CD4-positive, alpha-beta T cell (primary cell): ENCODE data around the gene MPRIP. TPM values are rescaled to one million over a fixed set of nuclear protein-coding genes. Genes with fewer than 3 reads are reported as not detected.

Experiments used
- ATAC-seq: fragments of 200-7000 bp; cut with Tn5 transposase; one replicate; pipeline ENCODE4 v1.10.0; 2022; ENCODE audit warnings: mild to moderate bottlenecking; ENCODE audit not compliant: poor library complexity
- CTCF ChIA-PET: fragments of 350-600 bp; sonication (Branson Sonifier 250); formaldehyde crosslinking; loops from one replicate; lab custom pipeline; 2021; ENCODE audit warnings: antibody characterized with exemption, inconsistent platforms; lab: Charles Lee
- POLR2A ChIA-PET: fragments of 350-600 bp; sonication (Branson Sonifier 250); formaldehyde crosslinking; loops from one replicate; lab custom pipeline; 2021; ENCODE audit warnings: antibody characterized with exemption, inconsistent platforms; lab: Charles Lee
- DNase-seq, 14 experiments: peaks; one replicate each; pipeline ENCODE4 v3.0.0-alpha.2; 2013 to 2020; ENCODE audit warnings: mixed read lengths in 2 of 14
- H3K27ac ChIP-seq, 2 donors: one replicate each; pipeline versions ENCODE4 v1.5.1 to v1.7.0; 2013; ENCODE audit warnings: low read length in 2 of 2, low read depth in 1 of 2, mild to moderate bottlenecking in 1 of 2
- H3K27me3 ChIP-seq, 2 experiments: 1 replicate in 1 of 2; 2 replicates in 1 of 2; pipeline versions ENCODE4 v1.6.1 to v1.7.0; 2013; ENCODE audit warnings: low read length in 2 of 2, control low read depth in 1 of 2, mild to moderate bottlenecking in 1 of 2, moderate library complexity in 1 of 2; ENCODE audit not compliant: insufficient read depth in 2 of 2, control insufficient read depth in 1 of 2
- H3K36me3 ChIP-seq: one replicate; pipeline ENCODE4 v1.6.1; 2013; ENCODE audit warnings: low read length, control low read depth; ENCODE audit not compliant: insufficient read depth
- H3K4me1 ChIP-seq: one replicate; pipeline ENCODE4 v1.6.1; 2013; ENCODE audit warnings: low read length, control low read depth; ENCODE audit not compliant: insufficient read depth
- H3K4me3 ChIP-seq: one replicate; pipeline ENCODE4 v1.5.1; 2013; ENCODE audit warnings: mild to moderate bottlenecking, low read length, moderate library complexity
- H3K9me3 ChIP-seq, 2 experiments: 1 replicate in 1 of 2; 2 replicates in 1 of 2; pipeline versions ENCODE4 v1.6.1 to v1.7.0; 2013; ENCODE audit warnings: low read length in 2 of 2, mild to moderate bottlenecking in 2 of 2, control low read depth in 1 of 2, moderate library complexity in 1 of 2; ENCODE audit not compliant: control insufficient read depth in 1 of 2, insufficient read depth in 1 of 2
- H3K27ac Mint-ChIP-seq: one replicate; pipeline ENCODE4 v1.8.0; 2020; ENCODE audit warnings: mixed read lengths
- H3K27me3 Mint-ChIP-seq: one replicate; pipeline ENCODE4 v1.8.0; 2021; ENCODE audit warnings: mixed read lengths
- H3K36me3 Mint-ChIP-seq: one replicate; pipeline ENCODE4 v1.8.0; 2021; ENCODE audit warnings: low read depth, mixed read lengths
- H3K4me1 Mint-ChIP-seq: one replicate; pipeline ENCODE4 v1.8.0; 2021; ENCODE audit warnings: low read depth, mixed read lengths
- H3K4me3 Mint-ChIP-seq: one replicate; pipeline ENCODE4 v1.8.0; 2020; ENCODE audit warnings: mild to moderate bottlenecking, mixed read lengths
- H3K9me3 Mint-ChIP-seq: one replicate; pipeline ENCODE4 v1.8.0; 2020; ENCODE audit warnings: mixed read lengths
- CTCF ChIP-seq: fragments of 200-600 bp; IDR thresholded peaks from one replicate; pipeline ENCODE4 v1.8.0; 2022; ENCODE audit warnings: antibody characterized with exemption, mild to moderate bottlenecking
- intact Hi-C, 2 experiments: fragments of 100-400 bp; cut with DNase I in 1 of 2; cut with micrococcal nuclease in 1 of 2; formaldehyde crosslinking; loops; one replicate each; pipeline versions ENCODE4 v1.15.1 to v1.9.0; 2023 to 2025; cut with DNase I, micrococcal nuclease
- total RNA-seq, 174 experiments: library from RNA in 2 of 174; stranded (reverse) in 2 of 174; gene quantifications; one replicate each; pipeline ENCODE4 v1.2.3 and lab custom pipeline; 2021 to 2026

MPRIP gene
- total RNA-seq, 2 experiments from 2014 or later: 176 to 188 TPM

GRCh38 chr17:17235212-17236174 is 193.2 kb downstream of the MPRIP start:
- H3K9me3 Mint-ChIP-seq: no peaks in the 10 kb centered on the region
- no peak for TF ChIP-seq CTCF
- Histone ChIP-seq H3K36me3 (peaks cover 22% of the 10 kb centered on the region), H3K27ac (no peak overlapping the region), H3K9me3 (no peaks in the 10 kb centered on the region), H3K4me3 (peak overlapping the region; percentile 99), H3K4me1 (peaks cover 26% of the 10 kb centered on the region), H3K27me3 (no peaks in the 10 kb centered on the region)
- peak overlapping the region; percentile 98 for H3K27ac Mint-ChIP-seq
- peaks cover 41% of the 10 kb centered on the region for H3K36me3 Mint-ChIP-seq
- intact Hi-C loops: loop anchor here (2.0 to 5.0 kb wide), 5 partner anchors 45 to 193 kb away; partner anchors contain the start of genes COPS3 (in 1 of the 2), MPRIP (in 1 of the 2) and NT5M (in 1 of the 2)
- ATAC-seq (no peak), DNase-seq (peak in 1 of 14 experiments; percentile 13)
- CTCF ChIA-PET: no interaction called here
- H3K4me1 Mint-ChIP-seq: peaks cover 35% of the 10 kb centered on the region
- peak overlapping the region; percentile 96 for H3K4me3 Mint-ChIP-seq
- POLR2A ChIA-PET: interaction anchor here (1.2 to 2.5 kb wide), 4 partner anchors 20 to 60 kb away, joined by 3 to 14 read pairs (median 6); partner anchors contain the start of gene COPS3
- H3K27me3 Mint-ChIP-seq: no peaks in the 10 kb centered on the region

GRCh38 chr17:17236295-17237025 is 194.2 kb downstream of the MPRIP start:
- Histone ChIP-seq H3K9me3 (no peaks in the 10 kb centered on the region), H3K36me3 (peaks cover 16% of the 10 kb centered on the region), H3K27ac (peak overlapping the region; percentile 85 to 91), H3K4me3 (peak overlapping the region; percentile 99), H3K27me3 (no peaks in the 10 kb centered on the region), H3K4me1 (peaks cover 26% of the 10 kb centered on the region)
- no peak for TF ChIP-seq CTCF
- peaks cover 31% of the 10 kb centered on the region for H3K36me3 Mint-ChIP-seq
- H3K27ac Mint-ChIP-seq: peak overlapping the region; percentile 98
- CTCF ChIA-PET: interaction anchor here (0.8 to 1.0 kb wide), 2 partner anchors 40 to 94 kb away, joined by 3 read pairs; no protein-coding TSS in a partner anchor
- ATAC-seq (peak; percentile 3), DNase-seq (peak in 3 of 14 experiments; percentile 2 to 32 (median 8))
- no peaks in the 10 kb centered on the region for H3K27me3 Mint-ChIP-seq
- peaks cover 35% of the 10 kb centered on the region for H3K4me1 Mint-ChIP-seq
- POLR2A ChIA-PET: interaction anchor here (0.7 to 2.5 kb wide), 17 partner anchors 11 to 220 kb away, joined by 3 to 14 read pairs (median 4); partner anchors contain the start of genes COPS3 and PLD6
- H3K4me3 Mint-ChIP-seq: peak overlapping the region; percentile 96
- intact Hi-C loops: loop anchor here (1.0 to 5.0 kb wide), 7 partner anchors 30 to 194 kb away; partner anchors contain the start of genes COPS3 (in 2 of the 2), MPRIP (in 1 of the 2), NT5M (in 1 of the 2) and PLD6 (in 1 of the 2)
- H3K9me3 Mint-ChIP-seq: no peaks in the 10 kb centered on the region
